Vagina (tissue), 2 donors: ENCODE data around the gene SAFB. TPM values are rescaled to one million over a fixed set of nuclear protein-coding genes. Genes with fewer than 3 reads are reported as not detected.

ENCODE experiments used
- DNase-seq, 2 donors: peaks; one replicate each; pipeline ENCODE4 v3.0.0-alpha.2; 2017; ENCODE audit errors: extremely low spot score in 2 of 2
- H3K27ac ChIP-seq: fragments of 200-600 bp; sonication (generic); one replicate; pipeline ENCODE4 v1.5.1; 2019
- H3K27me3 ChIP-seq: fragments of 200-600 bp; sonication (generic); one replicate; pipeline ENCODE4 v1.5.1; 2019
- H3K36me3 ChIP-seq, 2 donors: fragments of 200-600 bp; sonication (generic); one replicate each; pipeline ENCODE4 v1.5.1; 2017 to 2019
- H3K4me1 ChIP-seq: fragments of 200-600 bp; sonication (generic); one replicate; pipeline ENCODE4 v1.5.1; 2019
- H3K4me3 ChIP-seq, 2 donors: fragments of 200-600 bp; sonication (generic); 1 replicate in 1 of 2; 2 replicates in 1 of 2; pipeline ENCODE4 v1.5.1; 2016 to 2019
- H3K9me3 ChIP-seq: fragments of 200-600 bp; sonication (generic); one replicate; pipeline ENCODE4 v1.5.1; 2019
- CTCF ChIP-seq, 3 experiments: fragments of 450-650 bp in 2 of 3; fragments of 200-600 bp in 1 of 3; sonication (generic) in 1 of 3; IDR thresholded peaks; one replicate each; pipeline ENCODE4 v1.5.1; 2017 to 2019; ENCODE audit warnings: antibody characterized with exemption in 3 of 3, mild to moderate bottlenecking in 2 of 3, moderate library complexity in 2 of 3
- POLR2AphosphoS5 ChIP-seq, 2 donors: sonication (generic); formaldehyde crosslinking; IDR thresholded peaks; one replicate each; pipeline ENCODE4 v1.9.0; 2017; ENCODE audit warnings: antibody characterized with exemption in 2 of 2, mild to moderate bottlenecking in 2 of 2, low read depth in 1 of 2; ENCODE audit not compliant: insufficient read depth in 1 of 2
- intact Hi-C: fragments of 100-400 bp; cut with DNase I; formaldehyde crosslinking; loops from one replicate; pipeline ENCODE4 v1.15.1; 2023
- small RNA-seq: library from RNA; depleted of rRNA; stranded (forward); fragments of <200 nt; gene quantifications from one replicate; pipeline ENCODE3, GENCODE V24; 2016
- total RNA-seq: library from RNA; depleted of rRNA; stranded (reverse); fragments of >200 nt; gene quantifications from one replicate; pipeline ENCODE4 v1.2.3, GENCODE V29; 2016

SAFB gene
- total RNA-seq, 1 donor from 2014 or later = 145 TPM

DNA sequence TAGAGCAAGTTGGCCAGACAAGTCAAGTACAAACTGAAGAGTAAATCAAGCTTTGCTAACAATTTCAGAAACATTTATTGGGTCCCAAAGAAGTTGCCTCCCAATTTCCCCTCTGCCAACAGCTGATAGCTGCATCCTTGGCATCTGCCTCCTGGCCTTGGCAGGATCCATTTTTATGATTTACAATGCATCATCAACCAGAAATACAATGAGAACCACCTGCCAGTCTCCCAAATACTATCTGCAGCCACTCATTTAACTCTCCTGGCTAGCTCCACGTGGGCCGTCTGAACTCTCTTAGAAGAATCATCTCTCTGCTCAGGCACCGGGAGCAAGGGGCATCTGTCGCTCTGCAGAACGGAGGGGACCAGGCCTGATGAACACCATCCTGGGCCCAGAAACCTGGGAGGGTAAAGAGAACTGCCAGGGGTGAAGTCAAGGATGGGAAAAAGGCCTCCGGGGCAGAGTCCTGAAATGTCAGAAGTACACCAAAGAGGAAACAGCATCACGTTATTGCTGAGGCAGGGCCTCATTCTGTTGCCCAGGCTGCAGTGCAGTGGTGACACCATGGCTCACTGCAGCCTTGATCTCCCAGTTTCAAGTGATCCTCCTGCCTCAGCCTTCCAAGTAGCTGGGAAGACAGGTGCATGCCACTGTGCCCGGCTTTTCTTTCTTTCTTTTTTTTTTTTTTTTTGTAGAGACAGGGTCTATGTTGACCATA lies 94.5 kb downstream of the SAFB start:
- Histone ChIP-seq H3K36me3 (peaks cover 0 to 15% of the 10 kb centered on the region in 2 donors), H3K4me1 (peaks cover 31% of the 10 kb centered on the region), H3K27ac (no peak overlapping the region), H3K27me3 (no peaks in the 10 kb centered on the region), H3K9me3 (no peaks in the 10 kb centered on the region), H3K4me3 (no peak overlapping the region)
- intact Hi-C loops = no loop called here
- DNase-seq = no peak
- TF ChIP-seq CTCF (IDR thresholded peaks at IDR 0.05) (no peak), POLR2AphosphoS5 (IDR thresholded peaks at IDR 0.05; ENCODE audit: insufficient read depth in 1 of 2, low read depth in 1 of 2) (no peak)

Small RNA genes within 50 kb of the gene (small RNA-seq; reads per million reads assigned to genes)
- not detected for gene SNRPEP4

Other genes with a start within 250 kb of the SAFB start
- not detected for gene ZNRF4, start 167.7 kb upstream of the SAFB start, total RNA-seq
- gene TINCR, start 55.1 kb upstream of the SAFB start, total RNA-seq = 37.1 TPM
- 85.4 TPM for gene SAFB2, start 307 bp upstream of the SAFB start, total RNA-seq
- gene MICOS13, start 57.4 kb downstream of the SAFB start, total RNA-seq = 83.2 TPM
- gene HSD11B1L, start 57.9 kb downstream of the SAFB start, total RNA-seq = 10.3 TPM
- 703 TPM for gene RPL36, start 67.2 kb downstream of the SAFB start, total RNA-seq
- gene LONP1, start 97.1 kb downstream of the SAFB start, total RNA-seq = 53.3 TPM
- not detected for gene CATSPERD, start 97.6 kb downstream of the SAFB start, total RNA-seq
- 0.98 TPM for gene PRR22, start 161.7 kb downstream of the SAFB start, total RNA-seq
- 39.0 TPM for gene DUS3L, start 168.1 kb downstream of the SAFB start, total RNA-seq
- gene NRTN, start 182.0 kb downstream of the SAFB start, total RNA-seq = 3.7 TPM
- 36.8 TPM for gene FUT6, start 216.6 kb downstream of the SAFB start, total RNA-seq
- gene FUT3, start 228.4 kb downstream of the SAFB start, total RNA-seq = 20.9 TPM
- gene FUT5, start 247.5 kb downstream of the SAFB start, total RNA-seq = not detected